Activated CD4-positive, alpha-beta T cell treated with anti-CD3 and anti-CD28 coated beads for 36 hours (primary cell): ENCODE measurements around the gene ASPRV1. TPM values are rescaled to one million over a fixed set of nuclear protein-coding genes. Genes with fewer than 3 reads are reported as not detected.

Experiments
- ATAC-seq: fragments of 200-7000 bp; cut with Tn5 transposase; one replicate; pipeline ENCODE4 v1.10.0; 2021; ENCODE audit warnings: mild to moderate bottlenecking, moderate library complexity
- CTCF ChIA-PET: fragments of 350-600 bp; sonication (Branson Sonifier 250); formaldehyde crosslinking; loops from one replicate; lab custom pipeline; 2021; ENCODE audit warnings: antibody characterized with exemption; lab: Charles Lee
- POLR2A ChIA-PET: fragments of 350-600 bp; sonication (Branson Sonifier 250); formaldehyde crosslinking; loops from one replicate; lab custom pipeline; 2021; ENCODE audit warnings: antibody characterized with exemption, inconsistent platforms; lab: Charles Lee
- DNase-seq: peaks from one replicate; pipeline ENCODE4 v3.0.0-alpha.2; 2020
- H3K27ac Mint-ChIP-seq: one replicate; pipeline ENCODE4 v1.8.0; 2021; ENCODE audit warnings: mixed read lengths
- H3K27me3 Mint-ChIP-seq: one replicate; pipeline ENCODE4 v1.8.0; 2021; ENCODE audit warnings: mixed read lengths
- H3K36me3 Mint-ChIP-seq: one replicate; pipeline ENCODE4 v1.8.0; 2021; ENCODE audit warnings: low read depth, mixed read lengths
- H3K4me1 Mint-ChIP-seq: one replicate; pipeline ENCODE4 v1.8.0; 2021; ENCODE audit warnings: mixed read lengths
- H3K4me3 Mint-ChIP-seq: one replicate; pipeline ENCODE4 v1.8.0; 2021; ENCODE audit warnings: mild to moderate bottlenecking, moderate library complexity, mixed read lengths
- H3K9me3 Mint-ChIP-seq: one replicate; pipeline ENCODE4 v1.8.0; 2021; ENCODE audit warnings: low read depth, mixed read lengths
- intact Hi-C, 2 experiments: fragments of 100-400 bp; cut with DNase I in 1 of 2; cut with micrococcal nuclease in 1 of 2; formaldehyde crosslinking; loops; one replicate each; pipeline versions ENCODE4 v1.14.2 to v1.15.1; 2022 to 2024; cut with DNase I, micrococcal nuclease
- total RNA-seq, 2 experiments: library from RNA; stranded (reverse); gene quantifications; one replicate each; pipeline ENCODE4 v1.2.3, GENCODE V29; 2021

ASPRV1 gene
- total RNA-seq, 2 experiments from 2014 or later = 0.32 to 0.73 TPM

DNA sequence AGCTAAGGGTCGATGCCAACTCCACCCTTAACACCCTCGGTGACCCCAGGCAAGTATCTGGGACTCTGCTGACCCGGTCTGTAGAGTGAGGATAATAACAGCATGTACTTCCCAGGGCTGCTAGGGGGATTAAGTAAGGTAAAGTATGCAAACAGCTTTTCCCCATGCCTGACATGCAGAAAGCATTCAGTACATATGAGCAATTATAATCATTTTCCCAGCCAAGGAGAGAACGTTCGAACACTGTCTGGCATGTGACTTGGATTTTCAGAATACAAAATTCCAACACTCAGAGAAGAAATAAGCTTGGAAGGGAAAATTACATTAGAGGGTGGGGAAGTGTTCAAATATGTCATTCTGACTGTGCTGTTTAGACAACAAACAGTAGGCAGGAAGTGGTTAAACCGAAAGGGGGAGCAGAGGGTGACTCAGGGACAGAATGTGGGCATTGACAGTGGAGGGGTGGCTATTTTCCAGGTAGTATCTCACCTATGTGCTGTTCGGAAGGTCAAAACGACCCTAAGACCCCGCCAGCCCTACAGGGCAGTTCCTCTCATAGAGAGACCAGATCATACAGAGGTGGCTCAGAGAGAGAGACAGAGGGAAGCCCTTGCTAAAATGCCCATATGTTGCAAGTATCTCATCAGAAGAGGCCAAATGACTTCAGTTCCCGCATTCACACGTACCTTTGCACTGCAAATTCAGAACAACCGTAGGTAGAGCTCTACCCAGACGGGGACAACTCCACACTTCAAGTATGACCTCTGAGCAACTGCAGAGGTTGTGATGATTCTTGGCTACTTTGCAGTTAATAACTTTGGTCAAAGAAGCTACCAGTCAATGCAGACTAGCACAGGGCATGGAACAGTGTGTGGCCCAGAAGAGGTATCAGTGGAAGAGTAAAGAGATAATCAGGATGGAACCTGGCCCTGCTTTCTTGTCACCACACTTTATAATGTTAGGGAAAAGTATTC, 14.8 kb downstream of the ASPRV1 start:
- Mint-ChIP-seq H3K4me1 (peaks cover 48% of the 10 kb centered on the region), H3K4me3 (no peak overlapping the region), H3K27ac (peak overlapping the region; percentile 49), H3K9me3 (no peaks in the 10 kb centered on the region), H3K27me3 (no peaks in the 10 kb centered on the region), H3K36me3 (peaks cover 11% of the 10 kb centered on the region)
- DNase-seq = peak; percentile 69
- ChIA-PET POLR2A (interaction anchor here (0.8 to 1.6 kb wide), 5 partner anchors 33 to 346 kb away, joined by 3 to 6 read pairs (median 5); partner anchors contain the start of gene SNRPG), CTCF (interaction anchor here (1.0 to 1.4 kb wide), 3 partner anchors 13 to 124 kb away, joined by 3 to 4 read pairs (median 4); no protein-coding TSS in a partner anchor)
- intact Hi-C loops = no loop called here
- ATAC-seq = peak; percentile 90

DNA sequence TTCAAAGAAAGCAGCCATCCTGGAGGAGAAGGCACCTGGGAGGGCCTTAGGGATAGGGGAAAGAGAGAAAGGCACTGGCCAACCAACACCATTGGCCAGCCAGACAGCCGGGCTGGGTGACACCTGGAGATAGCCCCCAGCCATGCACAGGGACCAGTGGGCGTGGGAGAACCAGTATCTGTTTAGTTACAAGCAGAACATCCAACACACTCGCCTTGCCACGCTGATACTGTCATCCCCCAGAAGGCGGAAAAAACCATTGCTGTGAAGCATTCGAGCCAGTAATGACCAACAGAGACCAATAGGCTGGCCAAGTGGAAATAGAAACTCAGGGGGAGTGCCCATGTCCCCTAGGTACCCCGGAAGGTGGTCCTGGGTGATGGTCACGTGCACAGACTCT, 15.5 kb downstream of the ASPRV1 start:
- Mint-ChIP-seq H3K4me1 (peaks cover 48% of the 10 kb centered on the region), H3K36me3 (peaks cover 11% of the 10 kb centered on the region), H3K27ac (peak overlapping the region; percentile 65), H3K27me3 (no peaks in the 10 kb centered on the region), H3K4me3 (no peak overlapping the region), H3K9me3 (no peaks in the 10 kb centered on the region)
- ChIA-PET CTCF (interaction anchor here (1.0 to 1.4 kb wide), 3 partner anchors 12 to 125 kb away, joined by 3 to 4 read pairs (median 4); no protein-coding TSS in a partner anchor), POLR2A (interaction anchor here (0.8 to 1.6 kb wide), 5 partner anchors 31 to 244 kb away, joined by 3 to 6 read pairs (median 5); partner anchors contain the start of gene MXD1)
- DNase-seq = no peak
- intact Hi-C loops = no loop called here
- ATAC-seq = no peak

DNA sequence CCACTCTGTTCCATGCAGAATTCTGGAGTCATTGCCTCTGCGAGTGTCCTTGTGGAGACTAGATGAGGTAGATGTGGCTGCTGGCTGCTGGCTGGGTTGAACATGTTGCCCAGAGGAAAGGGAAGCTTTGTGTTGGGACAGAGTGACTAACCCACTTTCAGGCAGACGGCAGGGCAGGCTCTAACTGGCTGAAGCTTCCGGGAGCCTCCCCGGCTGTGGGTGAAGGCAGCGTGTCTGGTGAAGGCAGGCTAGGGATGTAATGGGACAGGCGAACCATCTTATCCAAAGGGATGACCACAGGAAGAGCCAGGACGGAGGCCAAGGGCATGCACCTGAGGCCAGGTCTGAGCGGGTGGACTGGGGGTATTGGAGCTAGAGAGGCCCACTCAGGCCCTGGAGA, 16.0 kb downstream of the ASPRV1 start:
- no peaks in the 10 kb centered on the region for H3K27me3 Mint-ChIP-seq
- peaks cover 15% of the 10 kb centered on the region for H3K36me3 Mint-ChIP-seq
- no peaks in the 10 kb centered on the region for H3K9me3 Mint-ChIP-seq
- DNase-seq (peak; percentile 21), ATAC-seq (no peak)
- H3K27ac Mint-ChIP-seq = peak overlapping the region; percentile 65
- no peak overlapping the region for H3K4me3 Mint-ChIP-seq
- ChIA-PET POLR2A (interaction anchor here (0.8 to 1.6 kb wide), 2 partner anchors 30 to 124 kb away, joined by 3 to 6 read pairs; partner anchors contain the start of gene MXD1), CTCF (interaction anchor here (0.6 to 1.4 kb wide), 3 partner anchors 12 to 159 kb away, joined by 3 to 4 read pairs (median 3); no protein-coding TSS in a partner anchor)
- intact Hi-C loops = no loop called here
- H3K4me1 Mint-ChIP-seq = peaks cover 48% of the 10 kb centered on the region

DNA sequence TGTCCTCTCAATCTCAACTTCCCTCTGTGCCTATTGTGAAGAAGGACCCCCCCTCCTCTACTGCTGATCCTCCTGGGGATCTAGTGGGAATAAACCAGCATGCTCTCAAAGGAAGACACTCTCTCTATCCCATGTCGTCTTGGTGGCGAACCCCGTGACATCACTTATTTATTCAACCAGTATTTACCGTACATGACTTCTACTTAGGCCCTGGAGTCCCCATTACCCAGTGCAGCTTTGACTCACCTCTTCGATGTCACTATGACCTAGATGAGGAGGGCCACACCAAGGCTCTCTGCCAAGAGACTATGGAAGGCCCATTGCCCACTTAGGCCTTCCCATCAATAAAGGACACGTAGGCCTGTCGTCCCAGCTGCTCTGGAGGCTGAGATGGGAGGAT, 16.7 kb downstream of the ASPRV1 start:
- H3K27ac Mint-ChIP-seq = peak overlapping the region; percentile 27
- CTCF ChIA-PET = interaction anchor here (0.6 to 1.4 kb wide), 4 partner anchors 11 to 198 kb away, joined by 3 to 4 read pairs (median 3); no protein-coding TSS in a partner anchor

DNA sequence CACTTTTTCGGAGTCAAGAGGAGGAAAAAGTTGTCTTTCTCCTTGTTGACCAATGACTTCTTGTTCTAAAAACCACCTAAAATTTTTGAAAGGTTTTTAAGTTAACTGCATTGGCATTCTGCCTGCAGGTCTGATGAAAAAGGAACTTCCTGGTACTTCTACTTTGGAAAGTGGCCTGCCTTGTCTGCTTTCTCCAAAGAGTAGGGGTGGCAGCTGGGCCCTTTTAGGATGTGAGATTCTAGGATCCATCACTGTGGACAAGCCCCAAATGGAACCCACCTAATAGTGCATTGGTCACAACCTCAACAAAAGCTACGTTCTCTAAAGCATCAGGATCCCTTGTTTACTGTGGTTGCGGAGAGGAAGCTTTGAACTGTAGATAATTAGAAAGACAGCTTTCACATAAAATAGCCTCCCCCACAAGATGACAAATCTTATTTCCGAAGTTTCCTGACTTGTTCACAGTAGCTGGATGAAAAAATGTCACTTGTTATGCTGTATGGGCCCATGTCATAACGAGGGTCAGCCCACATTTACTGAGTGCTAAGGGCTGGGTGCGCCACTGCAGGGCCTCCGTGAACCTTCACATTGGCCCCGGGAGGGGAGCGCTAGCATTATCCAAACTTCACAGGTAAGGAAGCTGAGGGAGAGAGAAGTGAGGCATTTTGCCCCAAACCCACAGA, 17.4 kb downstream of the ASPRV1 start:
- CTCF ChIA-PET = interaction anchor here (1.0 to 1.4 kb wide), 2 partner anchors 23 to 199 kb away, joined by 3 read pairs; no protein-coding TSS in a partner anchor
- Mint-ChIP-seq H3K27me3 (no peaks in the 10 kb centered on the region), H3K27ac (no peak overlapping the region), H3K4me3 (no peak overlapping the region), H3K9me3 (no peaks in the 10 kb centered on the region), H3K36me3 (peaks cover 21% of the 10 kb centered on the region), H3K4me1 (peaks cover 48% of the 10 kb centered on the region)
- intact Hi-C loops = no loop called here
- DNase-seq (no peak), ATAC-seq (no peak)
- POLR2A ChIA-PET = interaction anchor here (0.6 kb wide), 1 partner anchor 9 kb away, joined by 3 read pairs; no protein-coding TSS in a partner anchor

More for the DNA sequence above, 16.7 kb downstream of the ASPRV1 start:
- Mint-ChIP-seq H3K9me3 (no peaks in the 10 kb centered on the region), H3K4me1 (peaks cover 48% of the 10 kb centered on the region), H3K27me3 (no peaks in the 10 kb centered on the region), H3K36me3 (peaks cover 16% of the 10 kb centered on the region), H3K4me3 (no peak overlapping the region)
- intact Hi-C loops = no loop called here
- POLR2A ChIA-PET = interaction anchor here (0.6 kb wide), 1 partner anchor 8 kb away, joined by 3 read pairs; no protein-coding TSS in a partner anchor
- no peak for DNase-seq
- no peak for ATAC-seq

DNA sequence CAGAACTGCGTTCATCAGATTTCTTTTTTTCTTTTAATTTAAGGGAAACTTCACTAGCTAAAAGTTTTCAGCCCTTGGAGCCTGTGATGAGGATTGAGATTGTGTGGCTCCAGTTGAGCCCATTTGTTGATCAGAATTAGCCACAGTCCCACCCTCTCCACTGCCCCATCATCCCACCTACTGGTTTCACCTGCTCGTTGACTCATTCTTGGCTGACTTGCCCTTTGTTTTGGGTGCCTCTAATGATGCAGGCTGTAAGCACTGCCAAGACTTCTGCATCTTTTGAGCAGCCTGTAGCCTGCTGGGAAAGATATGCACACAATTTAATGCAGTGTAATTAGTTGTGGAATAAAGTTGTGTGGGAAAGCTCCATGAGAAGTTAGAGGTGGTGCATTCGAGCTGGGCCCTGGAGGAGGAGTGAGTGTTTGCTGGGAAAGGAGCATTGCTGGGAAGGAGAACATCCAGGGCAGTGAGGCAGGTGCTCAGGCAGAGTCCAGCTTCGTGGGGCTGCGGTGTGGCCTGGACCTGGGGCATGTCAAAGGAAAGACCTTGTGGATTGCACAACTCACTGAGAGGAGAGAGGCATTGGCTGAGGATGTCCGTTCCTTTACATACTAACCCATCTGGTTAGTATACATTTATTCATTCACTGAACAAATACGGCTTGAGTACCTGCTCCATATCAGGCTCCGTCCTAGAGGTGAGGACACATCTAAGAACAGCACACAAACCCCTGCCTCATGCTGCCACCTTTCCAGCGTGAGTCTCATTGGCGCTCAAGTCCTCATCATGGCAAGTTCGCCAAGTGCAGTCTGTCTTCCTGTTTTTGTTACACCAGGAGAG, 18.2 kb downstream of the ASPRV1 start:
- H3K4me3 Mint-ChIP-seq = no peak overlapping the region
- CTCF ChIA-PET = interaction anchor here (0.6 to 1.4 kb wide), 4 partner anchors 11 to 713 kb away, joined by 3 read pairs; no protein-coding TSS in a partner anchor
- peak overlapping the region; percentile 34 for H3K27ac Mint-ChIP-seq
- no peaks in the 10 kb centered on the region for H3K9me3 Mint-ChIP-seq
- H3K27me3 Mint-ChIP-seq = no peaks in the 10 kb centered on the region
- intact Hi-C loops = no loop called here
- POLR2A ChIA-PET = interaction anchor here (0.6 to 0.7 kb wide), 2 partner anchors 18 to 28 kb away, joined by 3 read pairs; partner anchors contain the start of gene MXD1
- ATAC-seq = peak; percentile 17
- no peak for DNase-seq
- peaks cover 28% of the 10 kb centered on the region for H3K36me3 Mint-ChIP-seq
- H3K4me1 Mint-ChIP-seq = peaks cover 48% of the 10 kb centered on the region

DNA sequence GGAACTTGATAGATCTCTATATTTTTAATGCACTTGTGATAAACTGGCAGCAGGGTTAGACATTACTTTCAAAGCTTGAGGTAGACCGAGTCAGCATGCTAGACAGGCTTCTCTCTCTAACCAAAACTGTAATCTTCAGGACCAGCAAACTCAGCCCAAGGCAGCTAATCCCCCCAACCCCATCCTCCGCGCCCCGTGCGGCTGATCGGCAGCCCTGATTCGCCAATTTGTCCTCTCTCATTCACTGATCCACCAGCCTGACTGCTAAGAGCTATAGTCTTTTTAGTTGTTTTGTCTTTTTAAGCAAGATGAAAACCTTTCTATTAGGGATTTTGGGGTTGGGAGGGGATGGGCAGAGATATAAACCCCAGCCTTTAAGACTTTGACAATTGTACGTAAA, 20.7 kb downstream of the ASPRV1 start:
- H3K27me3 Mint-ChIP-seq = no peaks in the 10 kb centered on the region
- no peak overlapping the region for H3K4me3 Mint-ChIP-seq
- intact Hi-C loops = no loop called here
- DNase-seq (no peak), ATAC-seq (no peak)
- H3K27ac Mint-ChIP-seq = peak overlapping the region; percentile 25
- peaks cover 27% of the 10 kb centered on the region for H3K4me1 Mint-ChIP-seq
- CTCF ChIA-PET = interaction anchor here (0.5 to 0.8 kb wide), 2 partner anchors 141 to 257 kb away, joined by 3 read pairs; no protein-coding TSS in a partner anchor
- H3K36me3 Mint-ChIP-seq = peaks cover 46% of the 10 kb centered on the region
- H3K9me3 Mint-ChIP-seq = no peaks in the 10 kb centered on the region
- POLR2A ChIA-PET = no interaction called here

DNA sequence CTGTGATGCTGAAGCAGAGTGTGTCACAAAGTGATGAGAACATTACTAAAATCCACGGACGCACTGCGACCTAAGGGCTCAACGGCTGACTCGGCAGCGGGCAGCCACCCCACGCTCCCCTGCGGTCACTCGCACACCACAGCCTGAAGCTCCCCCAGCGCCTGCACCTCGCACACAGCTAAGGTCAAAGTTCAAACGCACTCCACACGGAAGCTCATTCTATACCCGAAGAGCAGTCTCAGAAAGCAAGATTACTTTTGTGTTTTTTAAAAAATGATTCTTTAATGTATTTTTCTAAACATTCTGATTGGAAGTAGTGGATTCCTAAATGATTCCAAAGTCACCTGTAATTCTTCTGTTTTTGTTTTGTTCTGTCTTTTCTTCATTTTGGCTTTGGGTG, 21.7 kb downstream of the ASPRV1 start:
- Mint-ChIP-seq H3K4me3 (no peak overlapping the region), H3K9me3 (no peaks in the 10 kb centered on the region), H3K4me1 (peaks cover 19% of the 10 kb centered on the region), H3K36me3 (peaks cover 50% of the 10 kb centered on the region), H3K27me3 (no peaks in the 10 kb centered on the region), H3K27ac (peak overlapping the region; percentile 39)
- ChIA-PET POLR2A (interaction anchor here (1.1 kb wide), 1 partner anchor 129 kb away, joined by 3 read pairs; no protein-coding TSS in a partner anchor), CTCF (no interaction called here)
- DNase-seq (no peak), ATAC-seq (no peak)
- intact Hi-C loops = no loop called here

DNA sequence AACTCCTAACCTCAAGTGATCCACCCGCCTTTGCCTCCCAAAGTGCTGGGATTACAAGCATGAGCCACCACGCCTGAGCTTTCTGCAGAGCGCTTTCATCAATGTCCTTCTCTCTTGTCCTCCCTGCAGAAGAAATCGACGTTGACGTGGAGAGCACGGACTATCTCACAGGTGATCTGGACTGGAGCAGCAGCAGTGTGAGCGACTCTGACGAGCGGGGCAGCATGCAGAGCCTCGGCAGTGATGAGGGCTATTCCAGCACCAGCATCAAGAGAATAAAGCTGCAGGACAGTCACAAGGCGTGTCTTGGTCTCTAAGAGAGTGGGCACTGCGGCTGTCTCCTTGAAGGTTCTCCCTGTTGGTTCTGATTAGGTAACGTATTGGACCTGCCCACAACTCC, 23.5 kb downstream of the ASPRV1 start:
- DNase-seq = no peak
- no peak for ATAC-seq
- H3K4me1 Mint-ChIP-seq = peaks cover 21% of the 10 kb centered on the region
- H3K27ac Mint-ChIP-seq = no peak overlapping the region
- no peaks in the 10 kb centered on the region for H3K27me3 Mint-ChIP-seq
- H3K36me3 Mint-ChIP-seq = peaks cover 47% of the 10 kb centered on the region
- ChIA-PET CTCF (no interaction called here), POLR2A (no interaction called here)
- intact Hi-C loops = no loop called here
- H3K4me3 Mint-ChIP-seq = no peak overlapping the region
- H3K9me3 Mint-ChIP-seq = no peaks in the 10 kb centered on the region

DNA sequence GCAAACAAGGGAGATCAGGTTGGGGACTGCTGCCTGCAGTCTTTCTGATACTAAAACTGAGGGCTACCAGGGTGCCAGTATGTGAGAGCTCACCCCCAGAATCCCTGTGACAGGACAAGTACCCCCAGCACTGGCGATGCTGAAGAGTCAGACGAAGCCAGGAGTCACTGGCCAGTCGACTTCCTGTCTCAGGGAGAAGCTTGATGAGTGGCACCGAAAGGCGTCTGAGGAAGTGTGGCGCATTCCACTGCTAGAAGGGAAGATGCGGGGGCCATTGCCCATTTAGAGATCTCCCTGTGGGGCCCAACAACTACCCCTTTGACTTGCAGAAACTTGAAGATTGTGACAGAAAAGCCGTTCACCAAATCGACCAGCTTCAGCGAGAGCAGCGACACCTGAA, 24.5 kb downstream of the ASPRV1 start:
- H3K36me3 Mint-ChIP-seq = peaks cover 43% of the 10 kb centered on the region
- no peak for ATAC-seq
- ChIA-PET CTCF (interaction anchor here (1.0 kb wide), 1 partner anchor 13 kb away, joined by 5 read pairs; no protein-coding TSS in a partner anchor), POLR2A (no interaction called here)
- no peaks in the 10 kb centered on the region for H3K27me3 Mint-ChIP-seq
- H3K27ac Mint-ChIP-seq = no peak overlapping the region
- DNase-seq = no peak
- no peak overlapping the region for H3K4me3 Mint-ChIP-seq
- H3K9me3 Mint-ChIP-seq = no peaks in the 10 kb centered on the region
- intact Hi-C loops = no loop called here
- H3K4me1 Mint-ChIP-seq = peaks cover 24% of the 10 kb centered on the region
